Ecto neural progenitor cell (in vitro differentiated cells): Measurements from ENCODE around the gene CPNE1.

Source experiments
- DNase-seq: peaks from one replicate; pipeline ENCODE4 v3.0.0-alpha.2; 2018; ENCODE audit warnings: low spot score

Gene CPNE1

GRCh38 chr20:35653893-35654292, 10.8 kb downstream of the CPNE1 start:
- DNase-seq, result no peak

- no peak for DNase-seq
Measured at GRCh38 chr20:35653430-35653734, 11.3 kb downstream of the CPNE1 start.

GRCh38 chr20:35652641-35653429, 11.9 kb downstream of the CPNE1 start:
- peak; percentile 34 for DNase-seq

GRCh38 chr20:35651958-35652357, 12.7 kb downstream of the CPNE1 start:
- no peak for DNase-seq

- no peak for DNase-seq
Measured at GRCh38 chr20:35650632-35651031, 14.1 kb downstream of the CPNE1 start.

GRCh38 chr20:35648836-35649235, 15.9 kb downstream of the CPNE1 start:
- DNase-seq, result no peak

- DNase-seq, result no peak
Measured at GRCh38 chr20:35644806-35645205, 19.9 kb downstream of the CPNE1 start.

GRCh38 chr20:35643045-35643444, 21.7 kb downstream of the CPNE1 start:
- DNase-seq, result peak; percentile 34

GRCh38 chr20:35641743-35642142, 23.0 kb downstream of the CPNE1 start:
- DNase-seq, result peak; percentile 14

- peak; percentile 19 for DNase-seq
Measured at GRCh38 chr20:35640724-35641123, 24.0 kb downstream of the CPNE1 start.

GRCh38 chr20:35638751-35639150, 25.9 kb downstream of the CPNE1 start:
- no peak for DNase-seq

GRCh38 chr20:35637276-35637675, 27.4 kb downstream of the CPNE1 start:
- peak; percentile 14 for DNase-seq

- DNase-seq, result peak; percentile 14
Measured at GRCh38 chr20:35636095-35636494, 28.6 kb downstream of the CPNE1 start.

GRCh38 chr20:35635652-35636051, 29.0 kb downstream of the CPNE1 start:
- DNase-seq, result peak; percentile 28

- peak; percentile 28 for DNase-seq
Measured at GRCh38 chr20:35632539-35633115, 32.1 kb downstream of the CPNE1 start.

GRCh38 chr20:35630636-35631035, 34.1 kb downstream of the CPNE1 start:
- DNase-seq, result peak; percentile 25

GRCh38 chr20:35629427-35630145, 35.1 kb downstream of the CPNE1 start:
- DNase-seq, result peak; percentile 9

- peak; percentile 21 for DNase-seq
Measured at GRCh38 chr20:35627121-35627520, 37.6 kb downstream of the CPNE1 start.

GRCh38 chr20:35626386-35627001, 38.2 kb downstream of the CPNE1 start:
- DNase-seq, result peak; percentile 29

GRCh38 chr20:35625584-35626385, 38.9 kb downstream of the CPNE1 start:
- DNase-seq, result peak; percentile 25

GRCh38 chr20:35621560-35621946, 43.1 kb downstream of the CPNE1 start:
- no peak for DNase-seq
